ENCODE measurements around the gene CRTAP.

- TF ChIP-seq CTCF (IDR thresholded peaks at IDR 0.05) (no peak), POLR2A (IDR thresholded peaks at IDR 0.05) (no peak)
These were observed 35.8 kb upstream of the CRTAP start for GRCh38 chr3:33077976-33078375.

Measured in uterus (tissue), 2 donors.